WI38 (cell line): ENCODE data around the gene HIVEP2.

Source experiments
- H3K4me3 ChIP-seq: 2 replicates; pipeline ENCODE4 v1.5.1; 2011; ENCODE audit warnings: low read depth, mild to moderate bottlenecking, control low read depth, low read length
- CTCF ChIP-seq: IDR thresholded peaks from 2 replicates; pipeline ENCODE4 v1.5.1; 2012; ENCODE audit warnings: low read depth, mild to moderate bottlenecking, control low read depth, low read length

Gene HIVEP2

GRCh38 chr6:142820338-142821051 is 124.5 kb downstream of the HIVEP2 start:
- H3K4me3 ChIP-seq, result no peak overlapping the region
- TF ChIP-seq CTCF, result no peak

- TF ChIP-seq CTCF, result no peak
- H3K4me3 ChIP-seq, result peak overlapping the region; percentile 22
Measured at GRCh38 chr6:142819603-142820337, 125.2 kb downstream of the HIVEP2 start.

GRCh38 chr6:142816486-142816885 is 128.5 kb downstream of the HIVEP2 start:
- peak overlapping the region; percentile 49 for H3K4me3 ChIP-seq
- TF ChIP-seq CTCF, result no peak

GRCh38 chr6:142816031-142816430 is 128.9 kb downstream of the HIVEP2 start:
- TF ChIP-seq CTCF, result no peak
- H3K4me3 ChIP-seq, result peak overlapping the region; percentile 49

- H3K4me3 ChIP-seq, result peak overlapping the region; percentile 41
- TF ChIP-seq CTCF, result no peak
Measured at GRCh38 chr6:142811923-142812322, 133.1 kb downstream of the HIVEP2 start.

- peak overlapping the region; percentile 41; the same call in 1 of the 2 replicates for H3K4me3 ChIP-seq
- TF ChIP-seq CTCF, result no peak
Measured at GRCh38 chr6:142810952-142811514, 133.9 kb downstream of the HIVEP2 start.

- no peak overlapping the region for H3K4me3 ChIP-seq
- no peak for TF ChIP-seq CTCF
Measured at GRCh38 chr6:142809947-142810346, 135.0 kb downstream of the HIVEP2 start.
